ENCODE data around the gene RSRC1. TPM values are rescaled to one million over a fixed set of nuclear protein-coding genes. Genes with fewer than 3 reads are reported as not detected.

RSRC1 gene
- total and polyA plus RNA-seq, 2 of the 13 experiments (the other 11 are each of a cell fraction or from before 2014, with no cell fraction given): 4.9 to 63.0 TPM

DNA sequence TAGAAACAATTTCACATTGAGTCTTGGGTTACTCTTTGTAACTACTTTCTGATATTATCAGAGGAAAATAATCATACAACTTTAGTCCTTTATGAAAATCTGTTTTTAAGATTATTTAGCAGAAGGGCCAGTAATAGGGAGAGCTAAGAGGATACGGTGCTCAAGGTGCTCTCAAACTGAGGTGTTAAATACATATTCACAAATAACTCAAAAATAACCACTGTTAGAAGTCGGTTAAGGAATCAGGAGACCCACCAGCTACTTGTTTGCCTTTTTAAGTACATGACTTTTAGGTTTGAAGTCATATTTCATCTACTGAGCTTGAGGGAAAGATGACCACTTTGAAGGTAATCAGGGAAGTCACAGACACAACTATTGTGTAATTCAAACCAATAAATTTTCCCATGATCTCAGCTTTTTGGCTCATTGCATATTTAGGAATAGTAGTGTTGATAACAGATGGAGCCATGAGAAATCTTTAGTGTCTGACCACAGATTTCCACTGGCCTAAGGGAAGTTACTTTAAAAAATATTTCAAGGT lies 1.4 kb upstream of the RSRC1 start:
- BruUV-seq (replicated peaks): no TSS peak
- TF ChIP-seq CEBPB (IDR thresholded peaks at IDR 0.05; ENCODE audit: borderline replicate concordance, low read depth, low read length) (peak; percentile 66; the same call in 1 of the 2 replicates), CBX2 (IDR thresholded peaks at IDR 0.05; ENCODE audit: low read depth, low read length) (no peak), CBX2 (CRISPR knock-in tag; IDR thresholded peaks at IDR 0.05; ENCODE audit: low read depth) (no peak)
- intact Hi-C loops (cut with micrococcal nuclease; ENCODE audit: unreplicated experiment): loop anchor here (5.0 kb wide), 1 partner anchor 204 kb away; no protein-coding TSS in a partner anchor
- POLR2A ChIA-PET: no interaction called here
- DNase-seq (ENCODE audit: low spot score) (no peak), ATAC-seq (no peak), FAIRE-seq (no peak)
- Histone ChIP-seq H3K9ac (ENCODE audit: insufficient read depth, low read depth, low read length) (no peak overlapping the region), H3K27me3 (ENCODE audit: control insufficient read depth in 1 of 2, insufficient read depth in 2 of 2, low read length in 2 of 2) (peaks cover 10 to 50% of the 10 kb centered on the region in 2 experiments), H2AFZ (ENCODE audit: low read length) (no peak overlapping the region), H3K36me3 (replicated peaks in 1 of 2; ENCODE audit: control insufficient read depth in 1 of 2, insufficient read depth in 2 of 2, low read length in 2 of 2) (no peaks in the 10 kb centered on the region), H3K4me3 (replicated peaks in 1 of 3; ENCODE audit: insufficient read depth in 1 of 3, low read depth in 2 of 3, low read length in 3 of 3) (0 out of 6 replicates have a peak overlapping the region, but pooled peaks of 1 of the 3 experiments have one; percentile 90), H3K79me2 (ENCODE audit: insufficient read depth, low read length) (peaks cover 23% of the 10 kb centered on the region), H4K20me1 (ENCODE audit: insufficient read depth, low read length) (no peaks in the 10 kb centered on the region), H3K4me2 (ENCODE audit: low read depth, low read length) (no peak overlapping the region; the same call in 1 of the 2 replicates), H3K9me3 (ENCODE audit: low read length) (0 out of 2 replicates have a peak, but pooled peaks cover 2% of the 10 kb centered on the region), H3K4me1 (ENCODE audit: insufficient read depth, low read length) (peaks cover 59% of the 10 kb centered on the region), H3K27ac (ENCODE audit: extremely low read length, insufficient read depth, low read length) (no peak overlapping the region)
- 4% methylated on average over 2 of the region's 2 CpGs for WGBS (ENCODE audit: low lambda C conversion rate)
- in situ Hi-C loops (cut with HindIII; ENCODE audit: extremely low pct_ligation_motif_present, low pct_unique_long_range_greater_than_20kb): no loop called here
- CTCF ChIA-PET (ENCODE audit: low intra/inter-chr PET ratio, low total read pairs): no interaction called here

DNA sequence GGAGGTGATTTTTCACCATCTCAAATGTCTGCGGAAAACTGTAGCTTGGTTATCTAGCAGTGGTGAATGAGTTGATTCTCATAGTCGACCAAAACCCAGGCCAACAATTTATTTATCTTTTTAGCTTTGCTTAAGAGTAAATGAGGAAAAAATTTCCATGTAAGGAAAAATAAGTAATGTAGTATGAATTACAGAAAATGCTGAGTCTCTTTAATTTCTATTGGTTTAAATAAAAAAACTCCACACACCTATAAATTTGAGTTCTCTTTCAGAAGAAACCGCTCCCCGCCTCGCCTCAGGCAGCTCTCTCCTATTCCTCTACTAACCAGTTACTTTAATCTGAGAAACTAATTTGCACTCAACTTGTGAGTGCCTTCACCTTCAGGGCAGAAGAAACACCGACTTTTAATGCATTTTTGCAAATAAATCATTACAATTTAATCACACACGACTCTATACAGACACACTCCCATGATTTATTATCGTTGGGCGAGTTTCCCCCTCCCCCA lies 540 bp upstream of the RSRC1 start:
- TF ChIP-seq CBFB (CRISPR knock-in tag; IDR thresholded peaks at IDR 0.05) (no peak), ZNF598 (CRISPR knock-in tag; IDR thresholded peaks at IDR 0.05; ENCODE audit: borderline replicate concordance) (no peak), ZNF609 (CRISPR knock-in tag; IDR thresholded peaks at IDR 0.05; ENCODE audit: borderline replicate concordance) (no peak), MEF2D (CRISPR knock-in tag; IDR thresholded peaks at IDR 0.05) (0 out of 2 replicates have a peak, but pooled peaks have one; percentile 1), CBX2 (IDR thresholded peaks at IDR 0.05; ENCODE audit: low read depth, low read length) (peak; percentile 70; the same call in 1 of the 2 replicates), CBX2 (CRISPR knock-in tag; IDR thresholded peaks at IDR 0.05; ENCODE audit: low read depth) (no peak), ZBTB20 (CRISPR knock-in tag; IDR thresholded peaks at IDR 0.05; ENCODE audit: borderline replicate concordance, low read depth) (no peak), MIXL1 (CRISPR knock-in tag; IDR thresholded peaks at IDR 0.05) (no peak), MAFK (conservative IDR thresholded peaks at IDR 0.05 in 1 of 2, IDR thresholded peaks at IDR 0.05 in 1 of 2; ENCODE audit: low read length in 2 of 2) (peak in 1 of 2 experiments; percentile 59; a peak in 2 of 4 replicates), NAIF1 (CRISPR knock-in tag; IDR thresholded peaks at IDR 0.05; ENCODE audit: borderline replicate concordance) (no peak), ZNF816 (CRISPR knock-in tag; IDR thresholded peaks at IDR 0.05; ENCODE audit: borderline replicate concordance) (no peak)
- DNase-seq (ENCODE audit: low spot score) (no peak), FAIRE-seq (no peak), ATAC-seq (no peak)
- H3K27me3 ChIP-seq (ENCODE audit: control insufficient read depth in 1 of 2, insufficient read depth in 2 of 2, low read length in 2 of 2): peaks cover 10 to 42% of the 10 kb centered on the region in 2 experiments
- intact Hi-C loops (cut with micrococcal nuclease; ENCODE audit: unreplicated experiment) (loop anchor here (5.0 kb wide), 1 partner anchor 203 kb away; no protein-coding TSS in a partner anchor), in situ Hi-C loops (cut with HindIII; ENCODE audit: extremely low pct_ligation_motif_present, low pct_unique_long_range_greater_than_20kb) (no loop called here)
- H4K20me1 ChIP-seq (ENCODE audit: insufficient read depth, low read length): no peaks in the 10 kb centered on the region
- 0 out of 2 replicates have a peak, but pooled peaks cover 4% of the 10 kb centered on the region for H3K9me3 ChIP-seq (ENCODE audit: low read length)
- H3K4me2 ChIP-seq (ENCODE audit: low read depth, low read length): peak overlapping the region; percentile 89
- peaks cover 30% of the 10 kb centered on the region for H3K79me2 ChIP-seq (ENCODE audit: insufficient read depth, low read length)
- no TSS peak for BruUV-seq (replicated peaks)
- peak overlapping the region; percentile 89 for H3K9ac ChIP-seq (ENCODE audit: insufficient read depth, low read depth, low read length)
- H3K27ac ChIP-seq (ENCODE audit: extremely low read length, insufficient read depth, low read length): peak overlapping the region; percentile 95
- peaks cover 53% of the 10 kb centered on the region for H3K4me1 ChIP-seq (ENCODE audit: insufficient read depth, low read length)
- H2AFZ ChIP-seq (ENCODE audit: low read length): peak overlapping the region; percentile 95
- POLR2A ChIA-PET: interaction anchor here (1.1 to 2.0 kb wide), 3 partner anchors 12 to 98 kb away, joined by 3 to 11 read pairs (median 5); no protein-coding TSS in a partner anchor
- H3K36me3 ChIP-seq (replicated peaks in 1 of 2; ENCODE audit: control insufficient read depth in 1 of 2, insufficient read depth in 2 of 2, low read length in 2 of 2): no peaks in the 10 kb centered on the region
- H3K4me3 ChIP-seq (replicated peaks in 1 of 3; ENCODE audit: insufficient read depth in 1 of 3, low read depth in 2 of 3, low read length in 3 of 3): peak overlapping the region; percentile 90 to 97 (median 90)
- CTCF ChIA-PET (ENCODE audit: low intra/inter-chr PET ratio, low total read pairs): no interaction called here
- WGBS (ENCODE audit: low lambda C conversion rate): 6% methylated on average over 9 of the region's 9 CpGs

All from HepG2 (cell line).